Central memory CD8-positive, alpha-beta T cell (primary cell): ENCODE data around the gene SLFN13.

Experiments used
- ATAC-seq: fragments of 150-1000 bp; cut with Tn5 transposase; replicated peaks from 2 replicates; pipeline ENCODE4 v1.10.0; 2022; ENCODE audit warnings: mild to moderate bottlenecking, moderate FRiP score, moderate number of reproducible peaks; ENCODE audit not compliant: poor library complexity, severe bottlenecking; ENCODE audit errors: extremely low read depth
- DNase-seq, 2 donors: peaks; one replicate each; pipeline ENCODE4 v3.0.0; 2021; ENCODE audit warnings: low spot score in 2 of 2
- H3K27ac Mint-ChIP-seq: one replicate; pipeline ENCODE4 v1.8.0; 2022; ENCODE audit warnings: low read depth, mild to moderate bottlenecking, moderate library complexity, mixed read lengths
- H3K27me3 Mint-ChIP-seq: one replicate; pipeline ENCODE4 v1.8.0; 2022; ENCODE audit warnings: mixed read lengths
- H3K36me3 Mint-ChIP-seq: one replicate; pipeline ENCODE4 v1.8.0; 2022; ENCODE audit warnings: mild to moderate bottlenecking, moderate library complexity, mixed read lengths; ENCODE audit not compliant: insufficient read depth
- H3K4me1 Mint-ChIP-seq: one replicate; pipeline ENCODE4 v1.8.0; 2022; ENCODE audit warnings: mixed read lengths
- H3K4me3 Mint-ChIP-seq: one replicate; pipeline ENCODE4 v1.8.0; 2022; ENCODE audit warnings: mild to moderate bottlenecking, moderate library complexity, mixed read lengths
- H3K9me3 Mint-ChIP-seq: one replicate; pipeline ENCODE4 v1.8.0; 2022; ENCODE audit warnings: mixed read lengths

SLFN13 gene

GRCh38 chr17:35448214-35448898 lies at the start of gene SLFN13:
SLFN13 (minus strand) TSS chr17:35448766; CDS start chr17:35445680, 3,086 bp downstream.
- Mint-ChIP-seq H3K4me3 (peak within 1 kb of the TSS; percentile 77), H3K9me3 (no peaks in the 10 kb centered on the region), H3K36me3 (peaks cover 4% of the 10 kb centered on the region), H3K27me3 (no peaks in the 10 kb centered on the region), H3K27ac (peak within 1 kb of the TSS; percentile 81), H3K4me1 (no peaks in the 10 kb centered on the region)
- peak; percentile 95 for ATAC-seq
- DNase-seq: peak; percentile 60 to 74

GRCh38 chr17:35496451-35497290 lies 48.1 kb upstream of the SLFN13 start:
- Mint-ChIP-seq H3K27me3 (no peaks in the 10 kb centered on the region), H3K4me1 (peaks cover 73% of the 10 kb centered on the region), H3K27ac (no peak overlapping the region), H3K36me3 (peaks cover 37% of the 10 kb centered on the region), H3K9me3 (no peaks in the 10 kb centered on the region), H3K4me3 (no peak overlapping the region)
- ATAC-seq (no peak), DNase-seq (no peak)

- peaks cover 39% of the 10 kb centered on the region for H3K36me3 Mint-ChIP-seq
- H3K27ac Mint-ChIP-seq: peak overlapping the region; percentile 69
- ATAC-seq (no peak), DNase-seq (no peak)
- peaks cover 63% of the 10 kb centered on the region for H3K4me1 Mint-ChIP-seq
- no peaks in the 10 kb centered on the region for H3K9me3 Mint-ChIP-seq
- H3K27me3 Mint-ChIP-seq: no peaks in the 10 kb centered on the region
- no peak overlapping the region for H3K4me3 Mint-ChIP-seq
Observed at GRCh38 chr17:35493040-35493439, 44.5 kb upstream of the SLFN13 start.

GRCh38 chr17:35491417-35491816 lies 42.9 kb upstream of the SLFN13 start:
- Mint-ChIP-seq H3K9me3 (no peaks in the 10 kb centered on the region), H3K36me3 (peaks cover 37% of the 10 kb centered on the region), H3K27ac (peak overlapping the region; percentile 49), H3K27me3 (no peaks in the 10 kb centered on the region), H3K4me3 (no peak overlapping the region), H3K4me1 (peaks cover 69% of the 10 kb centered on the region)
- no peak for ATAC-seq
- no peak for DNase-seq

GRCh38 chr17:35489944-35490343 lies 41.4 kb upstream of the SLFN13 start:
- Mint-ChIP-seq H3K36me3 (peaks cover 39% of the 10 kb centered on the region), H3K4me1 (peaks cover 83% of the 10 kb centered on the region), H3K27me3 (no peaks in the 10 kb centered on the region), H3K9me3 (no peaks in the 10 kb centered on the region), H3K27ac (peak overlapping the region; percentile 49), H3K4me3 (no peak overlapping the region)
- no peak for DNase-seq
- no peak for ATAC-seq

- ATAC-seq: no peak
- Mint-ChIP-seq H3K4me1 (peaks cover 84% of the 10 kb centered on the region), H3K4me3 (peak overlapping the region; percentile 88), H3K27me3 (no peaks in the 10 kb centered on the region), H3K27ac (peak overlapping the region; percentile 97), H3K36me3 (peaks cover 39% of the 10 kb centered on the region), H3K9me3 (no peaks in the 10 kb centered on the region)
- DNase-seq: no peak
Observed at GRCh38 chr17:35488991-35489390, 40.4 kb upstream of the SLFN13 start.

- no peaks in the 10 kb centered on the region for H3K27me3 Mint-ChIP-seq
- ATAC-seq (peak; percentile 73), DNase-seq (peak; percentile 52 to 53)
- H3K27ac Mint-ChIP-seq: peak overlapping the region; percentile 97
- H3K4me3 Mint-ChIP-seq: peak overlapping the region; percentile 88
- peaks cover 78% of the 10 kb centered on the region for H3K4me1 Mint-ChIP-seq
- peaks cover 37% of the 10 kb centered on the region for H3K36me3 Mint-ChIP-seq
- no peaks in the 10 kb centered on the region for H3K9me3 Mint-ChIP-seq
Observed at GRCh38 chr17:35486920-35487732, 38.6 kb upstream of the SLFN13 start.

- DNase-seq: no peak
- H3K9me3 Mint-ChIP-seq: no peaks in the 10 kb centered on the region
- no peak for ATAC-seq
- peaks cover 43% of the 10 kb centered on the region for H3K36me3 Mint-ChIP-seq
- no peaks in the 10 kb centered on the region for H3K27me3 Mint-ChIP-seq
- peaks cover 71% of the 10 kb centered on the region for H3K4me1 Mint-ChIP-seq
- no peak overlapping the region for H3K4me3 Mint-ChIP-seq
- no peak overlapping the region for H3K27ac Mint-ChIP-seq
Observed at GRCh38 chr17:35479271-35479670, 30.7 kb upstream of the SLFN13 start.

GRCh38 chr17:35477248-35477647 lies 28.7 kb upstream of the SLFN13 start:
- Mint-ChIP-seq H3K4me1 (peaks cover 59% of the 10 kb centered on the region), H3K9me3 (peaks cover 2% of the 10 kb centered on the region), H3K27me3 (no peaks in the 10 kb centered on the region), H3K27ac (peak overlapping the region; percentile 79), H3K36me3 (peaks cover 46% of the 10 kb centered on the region), H3K4me3 (no peak overlapping the region)
- no peak for ATAC-seq
- DNase-seq: no peak

- peak overlapping the region; percentile 79 for H3K27ac Mint-ChIP-seq
- DNase-seq (no peak), ATAC-seq (no peak)
- H3K9me3 Mint-ChIP-seq: peaks cover 4% of the 10 kb centered on the region
- no peaks in the 10 kb centered on the region for H3K27me3 Mint-ChIP-seq
- H3K4me1 Mint-ChIP-seq: peaks cover 58% of the 10 kb centered on the region
- H3K36me3 Mint-ChIP-seq: peaks cover 40% of the 10 kb centered on the region
- no peak overlapping the region for H3K4me3 Mint-ChIP-seq
Observed at GRCh38 chr17:35476283-35476820, 27.8 kb upstream of the SLFN13 start.

GRCh38 chr17:35468475-35468874 lies 19.9 kb upstream of the SLFN13 start:
- H3K27ac Mint-ChIP-seq: peak overlapping the region; percentile 91
- H3K9me3 Mint-ChIP-seq: peaks cover 4% of the 10 kb centered on the region
- peaks cover 43% of the 10 kb centered on the region for H3K4me1 Mint-ChIP-seq
- H3K36me3 Mint-ChIP-seq: peaks cover 9% of the 10 kb centered on the region
- no peaks in the 10 kb centered on the region for H3K27me3 Mint-ChIP-seq
- ATAC-seq (no peak), DNase-seq (no peak)
- H3K4me3 Mint-ChIP-seq: peak overlapping the region; percentile 68

- ATAC-seq (peak; percentile 97), DNase-seq (peak in 1 of 2 donors; percentile 31)
- H3K4me1 Mint-ChIP-seq: peaks cover 43% of the 10 kb centered on the region
- peak overlapping the region; percentile 91 for H3K27ac Mint-ChIP-seq
- H3K4me3 Mint-ChIP-seq: peak overlapping the region; percentile 68
- peaks cover 4% of the 10 kb centered on the region for H3K9me3 Mint-ChIP-seq
- peaks cover 9% of the 10 kb centered on the region for H3K36me3 Mint-ChIP-seq
- no peaks in the 10 kb centered on the region for H3K27me3 Mint-ChIP-seq
Observed at GRCh38 chr17:35467824-35468223, 19.3 kb upstream of the SLFN13 start.
